Measurements from ENCODE around the gene WDFY2.

DNA sequence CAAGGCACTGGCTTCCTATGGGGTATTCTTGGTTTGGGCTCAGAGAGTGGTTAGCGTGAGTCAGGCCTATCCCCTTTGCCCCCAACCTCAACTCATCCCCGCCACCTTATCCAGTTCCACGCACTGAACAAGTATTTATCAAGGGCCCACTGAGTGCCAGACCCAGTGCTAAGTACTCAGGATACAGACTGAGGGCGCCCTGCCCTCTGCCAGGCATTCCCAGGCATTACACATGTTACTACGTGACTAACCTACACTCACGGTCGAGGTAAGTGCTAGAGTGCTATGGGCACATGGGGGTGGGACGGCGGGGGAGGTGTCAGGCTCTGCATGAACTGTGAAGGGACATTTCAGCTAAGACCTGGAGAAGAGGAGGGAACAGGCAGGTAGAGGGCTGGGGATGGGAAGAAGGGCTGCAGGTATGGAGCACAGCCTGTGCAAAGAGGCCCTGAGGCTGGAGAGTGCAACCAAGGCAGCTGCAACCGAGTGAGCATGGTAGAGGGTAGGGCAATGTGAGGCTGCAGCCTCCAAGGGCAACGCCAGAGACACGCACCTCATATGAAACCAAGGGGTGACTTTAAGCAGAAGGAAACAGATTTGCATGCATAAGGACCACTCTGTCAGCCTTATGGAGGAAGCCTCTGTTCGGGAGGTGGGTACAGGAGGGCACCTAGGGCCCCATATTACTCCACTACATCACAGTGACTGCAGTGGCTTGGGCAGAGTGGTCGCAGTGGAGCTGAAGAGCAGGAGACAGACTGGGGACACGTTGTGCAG lies 197.2 kb downstream of the WDFY2 start:
- TF ChIP-seq, protein P1, sequence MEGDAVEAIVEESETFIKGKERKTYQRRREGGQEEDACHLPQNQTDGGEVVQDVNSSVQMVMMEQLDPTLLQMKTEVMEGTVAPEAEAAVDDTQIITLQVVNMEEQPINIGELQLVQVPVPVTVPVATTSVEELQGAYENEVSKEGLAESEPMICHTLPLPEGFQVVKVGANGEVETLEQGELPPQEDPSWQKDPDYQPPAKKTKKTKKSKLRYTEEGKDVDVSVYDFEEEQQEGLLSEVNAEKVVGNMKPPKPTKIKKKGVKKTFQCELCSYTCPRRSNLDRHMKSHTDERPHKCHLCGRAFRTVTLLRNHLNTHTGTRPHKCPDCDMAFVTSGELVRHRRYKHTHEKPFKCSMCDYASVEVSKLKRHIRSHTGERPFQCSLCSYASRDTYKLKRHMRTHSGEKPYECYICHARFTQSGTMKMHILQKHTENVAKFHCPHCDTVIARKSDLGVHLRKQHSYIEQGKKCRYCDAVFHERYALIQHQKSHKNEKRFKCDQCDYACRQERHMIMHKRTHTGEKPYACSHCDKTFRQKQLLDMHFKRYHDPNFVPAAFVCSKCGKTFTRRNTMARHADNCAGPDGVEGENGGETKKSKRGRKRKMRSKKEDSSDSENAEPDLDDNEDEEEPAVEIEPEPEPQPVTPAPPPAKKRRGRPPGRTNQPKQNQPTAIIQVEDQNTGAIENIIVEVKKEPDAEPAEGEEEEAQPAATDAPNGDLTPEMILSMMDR (conservative IDR thresholded peaks at IDR 0.05), result peak; percentile 54
- TF ChIP-seq EZH2 (IDR thresholded peaks at IDR 0.05; ENCODE audit: low read depth), result no peak

All from PC-9 (cell line).